SK-N-SH (cell line): ENCODE measurements around the gene NAV2. TPM values are rescaled to one million over a fixed set of nuclear protein-coding genes. Genes with fewer than 3 reads are reported as not detected.

ENCODE experiments used
- CTCF ChIA-PET: fragments of 300-600, 350-600 bp; formaldehyde crosslinking; extraction: SDS; loops from one replicate; lab custom pipeline; 2021; lab: Yijun Ruan, JAX
- POLR2A ChIA-PET: fragments of 350-600 bp; sonication (Branson Sonifier 250); formaldehyde crosslinking; extraction: SDS; loops from one replicate; lab custom pipeline; 2020; ENCODE audit warnings: antibody characterized with exemption, inconsistent platforms; lab: Yijun Ruan, JAX
- DNase-seq: peaks from one replicate; pipeline ENCODE4 v3.0.0; 2012
- H2AFZ ChIP-seq: fragments of 200-600 bp; sonication (generic); 2 replicates; pipeline ENCODE4 v1.8.1; 2016; ENCODE audit warnings: antibody characterized with exemption, mild to moderate bottlenecking, low read depth
- H3F3A ChIP-seq: fragments of 200-600 bp; sonication (generic); replicated peaks from 2 replicates; pipeline ENCODE3; 2016; ENCODE audit warnings: antibody characterized with exemption, mild to moderate bottlenecking; ENCODE audit not compliant: insufficient read depth
- H3K27ac ChIP-seq, 2 experiments: fragments of 200-500 bp in 1 of 2; fragments of 200-600 bp in 1 of 2; sonication (Bioruptor generic) in 1 of 2; sonication (generic), shearing (Covaris generic) in 1 of 2; 2 replicates each; pipeline versions ENCODE4 v1.5.1 to v1.6.1; 2014 to 2016; ENCODE audit warnings: low read depth in 2 of 2, inconsistent platforms in 1 of 2, low read length in 1 of 2, mild to moderate bottlenecking in 1 of 2, mixed read lengths in 1 of 2
- H3K27me3 ChIP-seq: fragments of 200-600 bp; sonication (generic), shearing (Covaris generic); 2 replicates; pipeline ENCODE4 v1.6.1; 2016; ENCODE audit warnings: mixed run types; ENCODE audit not compliant: insufficient read depth
- H3K36me3 ChIP-seq, 2 experiments: fragments of 200-500 bp in 1 of 2; fragments of 200-600 bp in 1 of 2; sonication (Bioruptor generic) in 1 of 2; sonication (generic) in 1 of 2; replicated peaks in 1 of 2; 2 replicates each; pipeline versions ENCODE3 to v1.5.1; 2014 to 2016; ENCODE audit warnings: low read length in 1 of 2, mild to moderate bottlenecking in 1 of 2; ENCODE audit not compliant: insufficient read depth in 2 of 2, control insufficient read depth in 1 of 2
- H3K4me1 ChIP-seq, 2 experiments: fragments of 200-500 bp in 1 of 2; fragments of 200-600 bp in 1 of 2; sonication (Bioruptor generic) in 1 of 2; sonication (generic), shearing (Covaris generic) in 1 of 2; 2 replicates each; pipeline versions ENCODE4 v1.5.1 to v1.6.1; 2014 to 2016; ENCODE audit warnings: low read depth in 1 of 2, low read length in 1 of 2, mixed run types in 1 of 2; ENCODE audit not compliant: insufficient read depth in 2 of 2, control insufficient read depth in 1 of 2
- H3K4me2 ChIP-seq: fragments of 200-600 bp; sonication (generic), shearing (Covaris generic); 2 replicates; pipeline ENCODE4 v1.6.1; 2017; ENCODE audit warnings: mixed run types
- H3K4me3 ChIP-seq, 2 experiments: fragments of 200-500 bp in 1 of 2; fragments of 200-600 bp in 1 of 2; sonication (Bioruptor generic) in 1 of 2; sonication (generic), shearing (Covaris generic) in 1 of 2; 2 replicates each; pipeline versions ENCODE4 v1.5.1 to v1.8.1; 2014 to 2016; ENCODE audit warnings: low read depth in 2 of 2, inconsistent platforms in 1 of 2, low read length in 1 of 2, mild to moderate bottlenecking in 1 of 2, mixed read lengths in 1 of 2, moderate library complexity in 1 of 2
- H3K79me2 ChIP-seq: fragments of 200-600 bp; sonication (generic); 2 replicates; pipeline ENCODE4 v1.8.1; 2017; ENCODE audit warnings: mild to moderate bottlenecking; ENCODE audit not compliant: insufficient read depth
- H3K9ac ChIP-seq: fragments of 200-600 bp; sonication (generic); 2 replicates; pipeline ENCODE4 v1.6.1; 2017; ENCODE audit warnings: mixed run types
- H3K9me2 ChIP-seq: fragments of 200-600 bp; sonication (generic); 2 replicates; pipeline ENCODE4 v1.6.1; 2017; ENCODE audit warnings: mixed run types
- H3K9me3 ChIP-seq: fragments of 200-600 bp; sonication (generic); 2 replicates; pipeline ENCODE4 v1.6.1; 2017; ENCODE audit warnings: mixed run types, mild to moderate bottlenecking, moderate library complexity
- H4K20me1 ChIP-seq: fragments of 200-600 bp; sonication (generic); 2 replicates; pipeline ENCODE4 v1.6.1; 2017; ENCODE audit warnings: mild to moderate bottlenecking, mixed run types; ENCODE audit not compliant: insufficient read depth
- CHD2 ChIP-seq: fragments of 150-350 bp; IDR thresholded peaks from 2 replicates; pipeline ENCODE4 v1.6.1; 2018; ENCODE audit warnings: low read length; ENCODE audit not compliant: partially characterized antibody
- ELF1 ChIP-seq: IDR thresholded peaks from 2 replicates; pipeline ENCODE4 v1.4.0; 2012
- FOXJ3 ChIP-seq: sonication (generic); formaldehyde crosslinking; IDR thresholded peaks from 2 replicates; pipeline ENCODE4 v1.5.1; 2020; ENCODE audit warnings: mild to moderate bottlenecking, missing genetic modification reagents
- FOXM1 ChIP-seq: IDR thresholded peaks from 2 replicates; pipeline ENCODE4 v1.4.0; 2012; ENCODE audit warnings: low read depth, mild to moderate bottlenecking
- GABPA ChIP-seq: IDR thresholded peaks from 2 replicates; pipeline ENCODE4 v1.4.0; 2012; ENCODE audit warnings: low read depth, mild to moderate bottlenecking
- MEF2A ChIP-seq: IDR thresholded peaks from 2 replicates; pipeline ENCODE4 v1.4.0; 2012; ENCODE audit warnings: low read depth, borderline replicate concordance
- NRF1 ChIP-seq: IDR thresholded peaks from 2 replicates; pipeline ENCODE4 v1.6.1; 2012; ENCODE audit warnings: low read depth, mild to moderate bottlenecking, low read length
- RCOR1 ChIP-seq: fragments of 150-350 bp; IDR thresholded peaks from 2 replicates; pipeline ENCODE4 v1.6.1; 2017; ENCODE audit warnings: antibody characterized with exemption, low read length
- RXRA ChIP-seq: IDR thresholded peaks from 2 replicates; pipeline ENCODE4 v1.4.0; 2012; ENCODE audit warnings: low read depth, mild to moderate bottlenecking, borderline replicate concordance
- SIN3A ChIP-seq: IDR thresholded peaks from 2 replicates; pipeline ENCODE4 v1.6.1; 2012; ENCODE audit warnings: low read depth, mild to moderate bottlenecking, low read length, moderate library complexity, borderline replicate concordance
- SMC3 ChIP-seq: IDR thresholded peaks from 2 replicates; pipeline ENCODE4 v1.6.1; 2012; ENCODE audit warnings: low read depth, low read length, improper control_type of control experiment
- TAF1 ChIP-seq: IDR thresholded peaks from 2 replicates; pipeline ENCODE4 v1.6.1; 2012; ENCODE audit warnings: low read depth, mild to moderate bottlenecking, low read length, moderate library complexity, borderline replicate concordance
- WGBS: methylation state at CpG from one replicate; pipeline ENCODE4 v1.1.6; 2017; ENCODE audit warnings: low lambda C conversion rate; 5-methylcytosine and 5-hydroxymethylcytosine counted together
- polyA plus RNA-seq, 3 experiments: library from polyadenylated mRNA; depleted of rRNA; stranded (reverse); fragments of >200 nt; gene quantifications; 2 replicates each; pipeline ENCODE4 v1.2.3, GENCODE V29; 2012
- TF ChIP-seq, protein P1 (sequence below): fragments of 150-350 bp; IDR thresholded peaks from 2 replicates; pipeline ENCODE4 v1.6.1; 2017; ENCODE audit warnings: antibody characterized with exemption, low read length, low read depth, borderline replicate concordance
- TF ChIP-seq, protein P2 (sequence below): IDR thresholded peaks from 2 replicates; pipeline ENCODE4 v1.4.0; 2012; ENCODE audit warnings: low read depth
- TF ChIP-seq, protein P3 (sequence below): IDR thresholded peaks from 2 replicates; pipeline ENCODE4 v1.4.0; 2012; ENCODE audit warnings: low read depth, borderline replicate concordance
- TF ChIP-seq, protein P4 (sequence below): fragments of 200-600 bp; sonication (generic); IDR thresholded peaks from 2 replicates; pipeline ENCODE4 v1.6.1; 2017; ENCODE audit warnings: antibody characterized with exemption, mild to moderate bottlenecking, moderate library complexity

NAV2 gene
- polyA plus RNA-seq, 1 of the 3 experiments (the other 2 are of a cell fraction), result 26.2 TPM

DNA sequence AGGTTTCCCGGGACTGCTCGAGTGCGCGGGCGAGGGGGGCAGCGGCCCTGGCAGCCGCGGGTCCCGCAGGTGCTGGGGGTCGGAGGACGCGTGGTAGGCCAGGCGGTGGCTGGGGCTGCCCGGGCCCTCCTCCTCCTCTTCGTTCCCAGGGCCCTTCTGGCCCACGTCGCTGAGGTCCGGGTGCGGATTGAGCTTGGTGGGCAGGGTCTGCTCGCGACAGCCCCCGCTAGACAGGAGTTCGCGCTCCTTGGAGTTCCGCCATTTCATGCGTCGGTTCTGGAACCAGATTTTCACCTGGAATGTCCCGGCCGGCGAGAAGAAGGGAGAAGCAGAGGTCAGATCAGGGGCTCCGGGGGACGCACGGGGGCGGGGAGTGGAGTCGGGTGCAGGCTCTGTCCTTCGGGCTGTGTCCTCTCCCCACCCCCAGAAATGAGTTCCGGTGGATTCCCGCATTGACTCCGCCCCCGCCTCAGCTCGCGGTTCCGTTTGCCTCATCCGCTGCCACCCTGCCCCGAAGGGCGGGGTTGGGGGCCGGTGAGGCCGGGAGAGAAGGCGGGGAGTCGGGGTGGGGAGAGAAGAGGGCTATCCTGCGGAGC is 443.7 kb downstream of the NAV2 start:
- Histone ChIP-seq H3K27ac (no peak overlapping the region), H3K4me3 (no peak overlapping the region), H3K4me1 (peaks cover 0 to 5% of the 10 kb centered on the region in 2 experiments; a peak in 1 of 4 replicates), H3K36me3 (no peaks in the 10 kb centered on the region), H3K27me3 (peaks cover 24% of the 10 kb centered on the region), H3K9me3 (no peaks in the 10 kb centered on the region), H3K79me2 (no peaks in the 10 kb centered on the region), H3K9ac (no peak overlapping the region), H3K9me2 (no peaks in the 10 kb centered on the region), H4K20me1 (no peaks in the 10 kb centered on the region), H3K4me2 (no peak overlapping the region), H2AFZ (no peak overlapping the region), H3F3A (peaks cover 9% of the 10 kb centered on the region)
- TF ChIP-seq SIN3A, result no peak
- TF ChIP-seq TAF1, result no peak
- no peak for TF ChIP-seq SMC3
- TF ChIP-seq, protein P1, sequence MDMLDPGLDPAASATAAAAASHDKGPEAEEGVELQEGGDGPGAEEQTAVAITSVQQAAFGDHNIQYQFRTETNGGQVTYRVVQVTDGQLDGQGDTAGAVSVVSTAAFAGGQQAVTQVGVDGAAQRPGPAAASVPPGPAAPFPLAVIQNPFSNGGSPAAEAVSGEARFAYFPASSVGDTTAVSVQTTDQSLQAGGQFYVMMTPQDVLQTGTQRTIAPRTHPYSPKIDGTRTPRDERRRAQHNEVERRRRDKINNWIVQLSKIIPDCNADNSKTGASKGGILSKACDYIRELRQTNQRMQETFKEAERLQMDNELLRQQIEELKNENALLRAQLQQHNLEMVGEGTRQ, result no peak
- TF ChIP-seq FOXM1, result no peak
- TF ChIP-seq, protein P2, sequence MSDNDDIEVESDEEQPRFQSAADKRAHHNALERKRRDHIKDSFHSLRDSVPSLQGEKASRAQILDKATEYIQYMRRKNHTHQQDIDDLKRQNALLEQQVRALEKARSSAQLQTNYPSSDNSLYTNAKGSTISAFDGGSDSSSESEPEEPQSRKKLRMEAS, result no peak
- TF ChIP-seq CHD2, result no peak
- TF ChIP-seq, protein P3, sequence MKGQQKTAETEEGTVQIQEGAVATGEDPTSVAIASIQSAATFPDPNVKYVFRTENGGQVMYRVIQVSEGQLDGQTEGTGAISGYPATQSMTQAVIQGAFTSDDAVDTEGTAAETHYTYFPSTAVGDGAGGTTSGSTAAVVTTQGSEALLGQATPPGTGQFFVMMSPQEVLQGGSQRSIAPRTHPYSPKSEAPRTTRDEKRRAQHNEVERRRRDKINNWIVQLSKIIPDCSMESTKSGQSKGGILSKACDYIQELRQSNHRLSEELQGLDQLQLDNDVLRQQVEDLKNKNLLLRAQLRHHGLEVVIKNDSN, result no peak
- TF ChIP-seq ELF1, result no peak
- no peak for TF ChIP-seq FOXJ3 (CRISPR knock-in tag)
- no peak for TF ChIP-seq RXRA
- TF ChIP-seq NRF1, result no peak
- TF ChIP-seq, protein P4, sequence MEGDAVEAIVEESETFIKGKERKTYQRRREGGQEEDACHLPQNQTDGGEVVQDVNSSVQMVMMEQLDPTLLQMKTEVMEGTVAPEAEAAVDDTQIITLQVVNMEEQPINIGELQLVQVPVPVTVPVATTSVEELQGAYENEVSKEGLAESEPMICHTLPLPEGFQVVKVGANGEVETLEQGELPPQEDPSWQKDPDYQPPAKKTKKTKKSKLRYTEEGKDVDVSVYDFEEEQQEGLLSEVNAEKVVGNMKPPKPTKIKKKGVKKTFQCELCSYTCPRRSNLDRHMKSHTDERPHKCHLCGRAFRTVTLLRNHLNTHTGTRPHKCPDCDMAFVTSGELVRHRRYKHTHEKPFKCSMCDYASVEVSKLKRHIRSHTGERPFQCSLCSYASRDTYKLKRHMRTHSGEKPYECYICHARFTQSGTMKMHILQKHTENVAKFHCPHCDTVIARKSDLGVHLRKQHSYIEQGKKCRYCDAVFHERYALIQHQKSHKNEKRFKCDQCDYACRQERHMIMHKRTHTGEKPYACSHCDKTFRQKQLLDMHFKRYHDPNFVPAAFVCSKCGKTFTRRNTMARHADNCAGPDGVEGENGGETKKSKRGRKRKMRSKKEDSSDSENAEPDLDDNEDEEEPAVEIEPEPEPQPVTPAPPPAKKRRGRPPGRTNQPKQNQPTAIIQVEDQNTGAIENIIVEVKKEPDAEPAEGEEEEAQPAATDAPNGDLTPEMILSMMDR, result no peak
- no peak for TF ChIP-seq MEF2A
- TF ChIP-seq GABPA, result no peak
- no peak for TF ChIP-seq RCOR1
- CTCF ChIA-PET, result no interaction called here
- DNase-seq, result peak; percentile 24
- WGBS, result 87% methylated on average over 30 of the region's 51 CpGs
- POLR2A ChIA-PET, result no interaction called here
